Choroid plexus epithelial cell (primary cell): ENCODE results near the gene CAMK1D.

Source experiments
- DNase-seq: peaks from one replicate; pipeline ENCODE4 v3.0.0-alpha.2; 2010; ENCODE audit warnings: low read depth
- H3K4me3 ChIP-seq: 2 replicates; pipeline ENCODE4 v1.5.1; 2011; ENCODE audit warnings: low read depth, mild to moderate bottlenecking, control low read depth, low read length, moderate library complexity
- CTCF ChIP-seq: conservative IDR thresholded peaks from 2 replicates; pipeline ENCODE4 v1.5.1; 2011; ENCODE audit warnings: low read depth, mild to moderate bottlenecking, control low read depth, inconsistent platforms, low read length, moderate library complexity

The CAMK1D gene

GRCh38 chr10:12416344-12417050 is 67.2 kb downstream of the CAMK1D start:
- TF ChIP-seq CTCF = no peak
- H3K4me3 ChIP-seq = no peak overlapping the region
- no peak for DNase-seq

- peak; percentile 26 for DNase-seq
These were observed 68.0 kb downstream of the CAMK1D start for GRCh38 chr10:12417331-12417730.

GRCh38 chr10:12418000-12418399 is 68.7 kb downstream of the CAMK1D start:
- DNase-seq = peak; percentile 46
- no peak overlapping the region for H3K4me3 ChIP-seq
- TF ChIP-seq CTCF = no peak

More at GRCh38 chr10:12417331-12417730, 68.0 kb downstream of the CAMK1D start:
- no peak overlapping the region for H3K4me3 ChIP-seq
- no peak for TF ChIP-seq CTCF

GRCh38 chr10:12418725-12419261 is 69.4 kb downstream of the CAMK1D start:
- TF ChIP-seq CTCF = no peak
- DNase-seq = no peak
- no peak overlapping the region for H3K4me3 ChIP-seq

- DNase-seq = peak; percentile 97
- no peak overlapping the region for H3K4me3 ChIP-seq
- TF ChIP-seq CTCF = no peak
These were observed 70.0 kb downstream of the CAMK1D start for GRCh38 chr10:12419262-12419847.

GRCh38 chr10:12420530-12421120 is 71.3 kb downstream of the CAMK1D start:
- no peak for DNase-seq
- TF ChIP-seq CTCF = no peak
- no peak overlapping the region for H3K4me3 ChIP-seq

GRCh38 chr10:12422189-12422588 is 72.8 kb downstream of the CAMK1D start:
- TF ChIP-seq CTCF = no peak
- DNase-seq = no peak
- H3K4me3 ChIP-seq = no peak overlapping the region
